K562 (cell line): ENCODE data around the gene HTR4. TPM values are rescaled to one million over a fixed set of nuclear protein-coding genes. Genes with fewer than 3 reads are reported as not detected.

Experiments
- ATAC-seq: fragments of 200-7000 bp; cut with Tn5 transposase; 3 replicates; pipeline ENCODE4 v1.9.1; 2020; ENCODE audit warnings: moderate library complexity
- BruUV-seq: library from RNA; stranded (reverse); fragments of 400-500 nt; replicated peaks from 2 replicates; lab custom pipeline; 2021; lab: Mats Ljungman, UMichigan
- CTCF ChIA-PET: fragments of 300-600 bp; formaldehyde crosslinking; extraction: SDS; loops from one replicate; lab custom pipeline; 2021; ENCODE audit warnings: low intra/inter-chr PET ratio; lab: Yijun Ruan, JAX
- POLR2A ChIA-PET: fragments of 300-600, 350-650 bp; sonication (Branson Sonifier 250); formaldehyde crosslinking; extraction: SDS; loops from one replicate; lab custom pipeline; 2021; ENCODE audit warnings: antibody characterized with exemption, inconsistent platforms; lab: Yijun Ruan, JAX
- DNase-seq, 4 experiments: peaks; one replicate each; pipeline versions ENCODE4 v3.0.0 to v3.0.0-alpha.2; 2011 to 2018; ENCODE audit warnings: low spot score in 3 of 4, mixed read lengths in 3 of 4; ENCODE audit errors: extremely low read depth in 1 of 4
- FAIRE-seq: peaks from 2 replicates; lab custom pipeline; 2011; peaks lifted over from hg19 to GRCh38; lab: Jason Lieb, UNC
- H2AFZ ChIP-seq: 2 replicates; pipeline ENCODE4 v1.6.0; 2011; ENCODE audit warnings: low read depth, low read length, control low read depth, inconsistent platforms
- H3K27ac ChIP-seq: fragments of 200-600 bp; 3 replicates; pipeline ENCODE4 v1.8.0; 2011; ENCODE audit warnings: low read depth, mild to moderate bottlenecking, control low read depth, inconsistent platforms, low read length, moderate library complexity, mixed read lengths; ENCODE audit errors: extremely low read depth
- H3K27me3 ChIP-seq, 2 experiments: fragments of 300-600 bp in 1 of 2; 2 replicates in 1 of 2; 3 replicates in 1 of 2; pipeline versions ENCODE4 v1.6.0 to v1.8.0; 2011; ENCODE audit warnings: inconsistent platforms in 2 of 2, low read length in 2 of 2, mild to moderate bottlenecking in 1 of 2, mixed read lengths in 1 of 2, moderate library complexity in 1 of 2; ENCODE audit not compliant: control insufficient read depth in 2 of 2, insufficient read depth in 2 of 2
- H3K36me3 ChIP-seq: fragments of 300-600 bp; 3 replicates; pipeline ENCODE4 v1.8.0; 2011; ENCODE audit warnings: mild to moderate bottlenecking, low read length, inconsistent platforms; ENCODE audit not compliant: control insufficient read depth, insufficient read depth
- H3K4me1 ChIP-seq, 2 experiments: fragments of 200-600 bp in 1 of 2; replicated peaks in 1 of 2; 2 replicates in 1 of 2; 3 replicates in 1 of 2; pipeline versions ENCODE4 v1.5.1 to v1.8.0; 2011; ENCODE audit warnings: inconsistent platforms in 2 of 2, low read length in 2 of 2, mild to moderate bottlenecking in 1 of 2, mixed read lengths in 1 of 2, moderate library complexity in 1 of 2; ENCODE audit not compliant: control insufficient read depth in 2 of 2, insufficient read depth in 2 of 2
- H3K4me2 ChIP-seq: 2 replicates; pipeline ENCODE4 v1.6.1; 2011; ENCODE audit warnings: low read length, control low read depth, inconsistent platforms, mixed read lengths; ENCODE audit not compliant: insufficient read depth
- H3K4me3 ChIP-seq: fragments of 200-600 bp; sonication (generic), shearing (Covaris generic); 2 replicates; pipeline ENCODE4 v1.5.1; 2016; ENCODE audit warnings: control low read depth, inconsistent platforms
- H3K79me2 ChIP-seq: fragments of 200-600 bp; 3 replicates; pipeline ENCODE4 v1.8.0; 2011; ENCODE audit warnings: low read length, inconsistent platforms; ENCODE audit not compliant: control insufficient read depth, insufficient read depth
- H3K9ac ChIP-seq, 2 experiments: 2 replicates each; pipeline versions ENCODE4 v1.6.0 to v1.6.1; 2011; ENCODE audit warnings: low read depth in 2 of 2, low read length in 2 of 2, control low read depth in 1 of 2, inconsistent platforms in 1 of 2, mild to moderate bottlenecking in 1 of 2, mixed read lengths in 1 of 2; ENCODE audit not compliant: insufficient read depth in 1 of 2
- H3K9me1 ChIP-seq: one replicate; pipeline ENCODE4 v1.6.0; 2011; ENCODE audit warnings: inconsistent platforms, mild to moderate bottlenecking, low read length, moderate library complexity; ENCODE audit not compliant: control insufficient read depth, insufficient read depth
- H3K9me3 ChIP-seq: replicated peaks from 2 replicates; pipeline ENCODE4 v1.5.1; 2011; ENCODE audit warnings: low read depth, low read length, inconsistent platforms; ENCODE audit not compliant: control insufficient read depth, insufficient read depth
- H4K20me1 ChIP-seq: replicated peaks from 2 replicates; pipeline ENCODE4 v1.6.1; 2011; ENCODE audit warnings: low read length, inconsistent platforms, mixed read lengths; ENCODE audit not compliant: control insufficient read depth, insufficient read depth
- ASH1L ChIP-seq: fragments of 450-650 bp; IDR thresholded peaks from 2 replicates; pipeline ENCODE4 v1.6.1; 2018; ENCODE audit warnings: borderline replicate concordance, mild to moderate bottlenecking, low read depth; ENCODE audit not compliant: partially characterized antibody
- ATF4 ChIP-seq: fragments of 450-650 bp; formaldehyde crosslinking; IDR thresholded peaks from 2 replicates; pipeline ENCODE4 v1.4.0; 2022; ENCODE audit warnings: mild to moderate bottlenecking, moderate library complexity
- CBFB ChIP-seq: sonication (generic); formaldehyde crosslinking; IDR thresholded peaks from 2 replicates; pipeline ENCODE4 v1.4.0; 2020; ENCODE audit warnings: mild to moderate bottlenecking, missing genetic modification reagents
- HEY1 ChIP-seq: fragments of 250-450 bp; sonication (Bioruptor Pico); IDR thresholded peaks from 2 replicates; pipeline ENCODE4 v1.5.0; 2020; ENCODE audit warnings: mild to moderate bottlenecking, moderate library complexity, borderline replicate concordance
- HINFP ChIP-seq: fragments of 450-650 bp; conservative IDR thresholded peaks from 2 replicates; pipeline ENCODE4 v1.6.1; 2016; ENCODE audit warnings: missing genetic modification characterization, low read depth, mild to moderate bottlenecking, control low read depth, missing compliant biosample characterization
- KLF6 ChIP-seq: fragments of 250-450 bp; sonication (Bioruptor Pico); IDR thresholded peaks from 2 replicates; pipeline ENCODE4 v1.4.0; 2020; ENCODE audit warnings: mild to moderate bottlenecking, moderate library complexity, borderline replicate concordance
- PRPF4 ChIP-seq: fragments of 200-400 bp; formaldehyde crosslinking; IDR thresholded peaks from one replicate; pipeline ENCODE4 v1.6.1; 2017; ENCODE audit warnings: low read length, low read depth, mild to moderate bottlenecking; ENCODE audit not compliant: insufficient read depth, poor library complexity, severe bottlenecking
- RUNX1 ChIP-seq: sonication (generic); IDR thresholded peaks from 2 replicates; pipeline ENCODE4 v1.6.1; 2016; ENCODE audit warnings: antibody characterized with exemption, low read depth
- U2AF1 ChIP-seq: fragments of 200-400 bp; formaldehyde crosslinking; optimal IDR thresholded peaks from 2 replicates; pipeline ENCODE3; 2017; ENCODE audit warnings: mild to moderate bottlenecking, low read depth, low read length, moderate library complexity
- USF1 ChIP-seq: sonication (generic); formaldehyde crosslinking; IDR thresholded peaks from 2 replicates; pipeline ENCODE4 v1.9.0; 2022; ENCODE audit warnings: mild to moderate bottlenecking, missing genetic modification reagents
- ZBED1 ChIP-seq: IDR thresholded peaks from 2 replicates; pipeline ENCODE4 v1.6.1; 2014
- ZNF197 ChIP-seq: fragments of 200-800 bp; sonication (Bioruptor generic); IDR thresholded peaks from 2 replicates; pipeline ENCODE4 v1.6.1; 2016; ENCODE audit warnings: low read depth, missing genetic modification characterization, missing compliant biosample characterization
- ZNF23 ChIP-seq: fragments of 250-450 bp; sonication (Bioruptor Pico); IDR thresholded peaks from 2 replicates; pipeline ENCODE4 v1.4.0; 2020; ENCODE audit warnings: mild to moderate bottlenecking
- ZNF79 ChIP-seq: fragments of 250-450 bp; sonication (Bioruptor Pico); IDR thresholded peaks from 2 replicates; pipeline ENCODE4 v1.4.0; 2020; ENCODE audit warnings: low read depth, mild to moderate bottlenecking, moderate library complexity
- WGBS: fragments of 100-300 bp; shearing (Covaris generic); methylation state at CpG from one replicate; pipeline ENCODE4 v1.1.6; 2016; ENCODE audit warnings: low coverage, mixed read lengths; ENCODE audit not compliant: insufficient coverage; ENCODE audit errors: missing lambda C conversion rate; 5-methylcytosine and 5-hydroxymethylcytosine counted together
- in situ Hi-C: fragments of 300-500 bp; cut with MboI; formaldehyde crosslinking; loops from 4 replicates; pipeline ENCODE4 v1.15.0; 2018; ENCODE audit warnings: inconsistent platforms, mixed read lengths
- intact Hi-C: fragments of 100-400 bp; cut with micrococcal nuclease; formaldehyde crosslinking; loops from 2 replicates; pipeline ENCODE4 v1.14.2; 2022
- polyA plus RNA-seq, 8 experiments: library from polyadenylated mRNA; depleted of rRNA in 4 of 8; stranded (reverse) in 5 of 8; unstranded in 3 of 8; fragments of >200 nt; fragmentation: Nextera tagmentation in 2 of 8; fragmentation: Illumina TruSeq in 1 of 8; extraction: Ambion mirVana in 2 of 8; extraction: Trizol in 1 of 8; gene quantifications; 2 replicates each; pipeline versions ENCODE4 v1.2.1 to v1.2.3, GENCODE V29; 2011 to 2014; ENCODE audit warnings: inconsistent platforms in 1 of 8, missing spikeins in 1 of 8
- total RNA-seq, 7 experiments: library from RNA; depleted of rRNA in 6 of 7; stranded (reverse); fragments of >200 nt in 6 of 7; fragmentation: Illumina TruSeq in 2 of 7; extraction: Trizol in 2 of 7; gene quantifications; 2 replicates each; pipeline versions ENCODE4 v1.2.1 to v1.2.3, GENCODE V29; 2011 to 2021; ENCODE audit warnings: low replicate concordance in 1 of 7

The HTR4 gene
- total and polyA plus RNA-seq, 9 of the 15 experiments (the other 6 are each of a cell fraction or from before 2014, with no cell fraction given) = 0.13 TPM; not detected in 8

DNA sequence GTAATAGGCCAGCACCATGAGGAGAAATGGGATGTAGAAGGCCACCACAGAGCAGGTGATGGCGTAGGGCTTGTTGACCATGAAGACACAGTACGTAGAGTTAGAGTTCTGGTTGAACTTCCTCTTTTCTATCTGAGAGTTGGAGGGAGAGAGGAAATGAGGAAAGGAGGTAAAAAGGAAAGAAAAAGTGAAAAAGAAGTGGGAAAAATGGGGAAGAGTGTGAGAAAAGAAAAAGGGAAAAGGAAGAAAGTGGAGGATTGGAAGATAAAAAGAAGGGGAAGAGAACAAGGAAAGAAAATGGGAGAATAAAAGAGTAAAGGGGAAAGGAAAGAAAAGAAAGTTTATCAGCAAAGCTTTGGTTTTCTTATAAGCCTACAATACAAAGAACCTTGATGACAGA lies 144.4 kb downstream of the HTR4 start (continued):
- 0 out of 2 replicates have a peak, but pooled peaks have one; percentile 6 for TF ChIP-seq HINFP

- CTCF ChIA-PET = no interaction called here
- no peak for TF ChIP-seq USF1 (CRISPR knock-in tag)
- TF ChIP-seq PRPF4 = no peak
- TF ChIP-seq U2AF1 = no peak
- TF ChIP-seq ZNF197 (CRISPR knock-in tag) = no peak
- no peak for TF ChIP-seq HEY1 (CRISPR knock-in tag)
- TF ChIP-seq ZBED1 = no peak
- TF ChIP-seq ZNF23 (CRISPR knock-in tag) = no peak
- no peak for TF ChIP-seq CBFB (CRISPR knock-in tag)
- no peak for TF ChIP-seq ZNF79 (CRISPR knock-in tag)
- TF ChIP-seq ASH1L = no peak
- no peak for TF ChIP-seq RUNX1
- TF ChIP-seq ATF4 (CRISPR knock-in tag) = no peak
- TF ChIP-seq KLF6 (CRISPR knock-in tag) = no peak
Measured at GRCh38 chr5:148507648-148508047, 146.7 kb downstream of the HTR4 start.

More at GRCh38 chr5:148507648-148508047, 146.7 kb downstream of the HTR4 start:
- in situ Hi-C loops = no loop called here
- POLR2A ChIA-PET = no interaction called here
- ATAC-seq = no peak
- no peak for FAIRE-seq
- no peaks in the 10 kb centered on the region for H3K9me1 ChIP-seq
- H3K4me1 ChIP-seq = no peaks in the 10 kb centered on the region
- no peaks in the 10 kb centered on the region for H3K9me3 ChIP-seq
- no peaks in the 10 kb centered on the region; a peak in 1 of 5 replicates for H3K27me3 ChIP-seq
- WGBS = 36% methylated on average over 3 of the region's 3 CpGs
- no TSS peak for BruUV-seq
- no peak overlapping the region for H2AFZ ChIP-seq
- H3K4me2 ChIP-seq = no peak overlapping the region
- H3K4me3 ChIP-seq = no peak overlapping the region
- no peak overlapping the region for H3K9ac ChIP-seq
- DNase-seq = no peak
- no peak overlapping the region for H3K27ac ChIP-seq
- intact Hi-C loops = no loop called here
- no peaks in the 10 kb centered on the region for H3K79me2 ChIP-seq
- no peaks in the 10 kb centered on the region for H4K20me1 ChIP-seq
- H3K36me3 ChIP-seq = no peaks in the 10 kb centered on the region
